ENCODE measurements around the gene FFAR3.
A peak's percentile ranks its signal among the peaks of the same experiment; 100 is the strongest.
"Not testable (repeated sequence)": the region's sequence is repeated elsewhere in the genome, so short reads cannot be mapped to it uniquely, and the experiment has no call there.

Gene FFAR3

DNA sequence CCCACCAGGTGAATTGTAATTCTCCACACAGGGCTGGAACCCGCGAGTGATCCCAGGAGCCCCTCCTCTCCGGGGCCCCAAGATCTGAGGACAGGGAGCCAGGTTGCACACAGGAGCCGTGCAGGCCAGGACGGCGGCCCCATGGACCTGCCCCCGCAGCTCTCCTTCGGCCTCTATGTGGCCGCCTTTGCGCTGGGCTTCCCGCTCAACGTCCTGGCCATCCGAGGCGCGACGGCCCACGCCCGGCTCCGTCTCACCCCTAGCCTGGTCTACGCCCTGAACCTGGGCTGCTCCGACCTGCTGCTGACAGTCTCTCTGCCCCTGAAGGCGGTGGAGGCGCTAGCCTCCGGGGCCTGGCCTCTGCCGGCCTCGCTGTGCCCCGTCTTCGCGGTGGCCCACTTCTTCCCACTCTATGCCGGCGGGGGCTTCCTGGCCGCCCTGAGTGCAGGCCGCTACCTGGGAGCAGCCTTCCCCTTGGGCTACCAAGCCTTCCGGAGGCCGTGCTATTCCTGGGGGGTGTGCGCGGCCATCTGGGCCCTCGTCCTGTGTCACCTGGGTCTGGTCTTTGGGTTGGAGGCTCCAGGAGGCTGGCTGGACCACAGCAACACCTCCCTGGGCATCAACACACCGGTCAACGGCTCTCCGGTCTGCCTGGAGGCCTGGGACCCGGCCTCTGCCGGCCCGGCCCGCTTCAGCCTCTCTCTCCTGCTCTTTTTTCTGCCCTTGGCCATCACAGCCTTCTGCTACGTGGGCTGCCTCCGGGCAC is 6.7 kb upstream of the FFAR3 start:
- no peak for DNase-seq (ENCODE audit: low spot score)

DNA sequence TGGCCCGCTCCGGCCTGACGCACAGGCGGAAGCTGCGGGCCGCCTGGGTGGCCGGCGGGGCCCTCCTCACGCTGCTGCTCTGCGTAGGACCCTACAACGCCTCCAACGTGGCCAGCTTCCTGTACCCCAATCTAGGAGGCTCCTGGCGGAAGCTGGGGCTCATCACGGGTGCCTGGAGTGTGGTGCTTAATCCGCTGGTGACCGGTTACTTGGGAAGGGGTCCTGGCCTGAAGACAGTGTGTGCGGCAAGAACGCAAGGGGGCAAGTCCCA is 6.1 kb upstream of the FFAR3 start:
- no peak for DNase-seq (ENCODE audit: low spot score)

DNA sequence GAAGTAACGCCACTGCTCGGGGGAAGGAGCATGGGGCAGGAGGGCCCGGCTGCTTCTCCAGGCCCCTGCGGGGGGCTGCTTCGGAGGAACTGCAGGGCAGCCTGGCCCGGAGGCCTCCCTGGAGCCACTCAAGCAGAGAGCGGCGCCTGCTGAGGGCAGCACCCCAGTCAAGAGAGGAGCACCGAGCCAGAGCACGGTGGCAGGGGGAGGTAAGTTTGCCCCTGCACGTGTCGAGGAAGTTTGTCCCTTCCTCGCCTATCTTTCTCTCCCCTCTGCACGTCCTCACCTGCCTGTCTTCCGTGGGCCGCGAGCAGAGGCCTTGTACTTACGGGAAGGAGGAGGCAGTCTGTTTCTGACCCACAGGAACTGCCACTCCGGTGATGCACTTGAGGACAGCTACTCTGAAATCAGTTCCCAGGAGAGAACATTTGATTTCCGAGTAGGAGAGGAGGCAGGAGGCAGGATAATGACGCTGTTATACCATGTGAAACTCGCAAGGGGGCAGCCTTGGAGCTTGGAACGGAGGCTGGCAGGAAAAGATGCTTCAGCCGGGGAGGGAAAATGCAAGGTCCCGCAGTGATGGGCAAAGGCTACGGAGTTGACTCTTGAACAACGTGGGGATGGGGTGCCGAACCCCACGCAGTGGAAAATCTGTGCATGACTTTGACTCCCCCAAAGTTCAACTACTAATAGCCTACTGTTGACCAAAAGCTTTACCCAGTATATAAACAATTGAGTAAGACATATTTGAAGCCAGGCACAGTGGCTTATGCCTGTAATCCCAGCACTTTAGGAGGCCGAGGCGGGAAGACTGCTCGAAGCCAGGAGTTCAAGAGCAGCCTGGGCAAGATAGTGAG is 5.6 kb upstream of the FFAR3 start:
- peak; percentile 66 for DNase-seq (ENCODE audit: low spot score)

- no peak for DNase-seq (ENCODE audit: low spot score)
These were observed 4.6 kb upstream of the FFAR3 start for GRCh38 chr19:35353635-35354034.

DNA sequence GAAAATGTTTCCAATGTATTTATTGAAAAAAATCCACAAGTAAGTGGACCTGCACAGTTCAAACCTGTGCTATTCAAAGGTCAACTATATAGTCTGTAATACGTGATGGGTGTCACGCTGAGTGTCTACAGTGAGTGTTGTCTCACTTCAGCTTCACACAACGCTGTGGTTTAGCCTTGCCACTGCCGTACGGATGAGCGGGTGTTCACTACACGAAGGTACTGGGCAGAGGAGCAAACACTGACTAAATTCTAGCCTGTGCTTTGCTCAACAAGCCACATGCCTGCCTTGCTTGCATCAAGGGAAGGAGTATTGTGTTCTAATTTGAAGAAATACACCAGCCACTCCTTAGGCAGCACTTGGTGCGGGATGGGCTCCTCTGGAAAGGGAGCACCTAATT is 3.4 kb upstream of the FFAR3 start:
- DNase-seq (ENCODE audit: low spot score) = no peak

GRCh38 chr19:35355791-35356460 is 2.3 kb upstream of the FFAR3 start:
- no peak for DNase-seq (ENCODE audit: low spot score)

DNA sequence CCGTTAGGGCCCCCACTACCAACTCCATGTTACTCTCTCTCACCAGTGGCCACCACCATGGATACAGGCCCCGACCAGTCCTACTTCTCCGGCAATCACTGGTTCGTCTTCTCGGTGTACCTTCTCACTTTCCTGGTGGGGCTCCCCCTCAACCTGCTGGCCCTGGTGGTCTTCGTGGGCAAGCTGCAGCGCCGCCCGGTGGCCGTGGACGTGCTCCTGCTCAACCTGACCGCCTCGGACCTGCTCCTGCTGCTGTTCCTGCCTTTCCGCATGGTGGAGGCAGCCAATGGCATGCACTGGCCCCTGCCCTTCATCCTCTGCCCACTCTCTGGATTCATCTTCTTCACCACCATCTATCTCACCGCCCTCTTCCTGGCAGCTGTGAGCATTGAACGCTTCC is 574 bp downstream of the FFAR3 start:
- DNase-seq (ENCODE audit: low spot score) = not testable (repeated sequence)

DNA sequence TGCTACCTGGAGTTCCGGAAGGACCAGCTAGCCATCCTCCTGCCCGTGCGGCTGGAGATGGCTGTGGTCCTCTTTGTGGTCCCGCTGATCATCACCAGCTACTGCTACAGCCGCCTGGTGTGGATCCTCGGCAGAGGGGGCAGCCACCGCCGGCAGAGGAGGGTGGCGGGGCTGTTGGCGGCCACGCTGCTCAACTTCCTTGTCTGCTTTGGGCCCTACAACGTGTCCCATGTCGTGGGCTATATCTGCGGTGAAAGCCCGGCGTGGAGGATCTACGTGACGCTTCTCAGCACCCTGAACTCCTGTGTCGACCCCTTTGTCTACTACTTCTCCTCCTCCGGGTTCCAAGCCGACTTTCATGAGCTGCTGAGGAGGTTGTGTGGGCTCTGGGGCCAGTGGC is 1.1 kb downstream of the FFAR3 start:
- not testable (repeated sequence) for DNase-seq (ENCODE audit: low spot score)

- DNase-seq (ENCODE audit: low spot score) = not testable (repeated sequence)
These were observed 1.8 kb downstream of the FFAR3 start for GRCh38 chr19:35360081-35360480.

DNA sequence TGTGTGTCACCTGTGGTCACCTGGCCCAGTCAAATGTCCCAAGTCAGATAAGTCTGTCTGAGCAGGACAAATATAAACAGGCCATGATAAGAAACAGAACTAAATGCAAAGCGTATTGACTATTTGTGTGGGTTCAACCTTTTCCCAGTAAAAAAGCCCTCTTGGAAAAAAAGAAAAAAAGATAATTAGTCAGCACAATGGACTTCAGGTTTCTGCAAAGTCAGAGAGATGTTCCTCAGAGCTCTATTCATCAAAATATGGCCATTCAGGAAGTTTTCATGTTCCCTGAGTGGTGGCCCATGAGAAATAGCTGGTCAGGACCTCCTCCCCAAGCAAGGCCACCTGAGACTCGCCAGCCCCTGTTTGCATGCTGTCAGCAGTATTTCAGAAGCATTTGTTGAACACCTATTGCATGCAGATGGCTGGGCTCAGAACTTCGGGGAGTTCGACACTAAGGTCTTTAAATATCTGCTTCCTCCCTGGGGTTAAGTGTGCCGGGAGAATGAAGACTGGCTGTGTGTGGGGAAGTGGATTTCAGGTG is 2.7 kb downstream of the FFAR3 start:
- no peak for DNase-seq (ENCODE audit: low spot score)

DNA sequence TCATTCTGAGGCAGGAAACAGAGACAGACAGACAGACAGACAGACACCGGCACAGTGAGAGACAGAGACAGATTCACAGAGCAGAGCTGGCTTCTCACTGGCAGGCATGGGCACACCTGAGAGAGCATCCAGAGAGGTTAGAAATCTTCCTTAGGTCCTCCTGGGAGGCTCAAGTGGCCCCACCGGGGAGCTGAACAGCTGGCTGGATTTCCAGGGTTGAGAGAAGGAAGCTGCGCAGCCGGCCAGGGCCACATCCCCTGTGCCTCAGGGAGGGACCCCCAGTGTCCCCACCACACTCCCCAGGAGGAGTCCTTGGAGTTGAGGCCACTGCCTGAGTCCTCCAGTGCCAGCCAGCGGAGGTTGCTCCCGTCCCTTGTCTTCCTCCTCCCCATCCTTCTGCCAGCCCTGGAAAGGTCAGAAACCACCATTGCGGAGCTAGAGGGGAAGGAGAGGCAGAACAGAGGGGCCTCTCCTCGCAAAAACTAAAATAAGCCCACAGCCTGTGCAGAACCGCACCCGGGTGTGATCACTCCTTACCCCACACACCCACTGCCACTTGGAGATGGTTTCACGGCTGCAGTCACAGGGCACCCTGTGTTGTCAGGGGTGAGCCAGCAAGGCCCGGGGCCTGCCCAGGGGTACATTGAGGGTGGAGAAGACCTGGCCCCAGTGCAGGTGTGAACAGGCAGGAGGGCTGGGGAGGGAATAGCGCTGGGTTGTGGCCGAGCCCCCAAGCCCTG is 4.2 kb downstream of the FFAR3 start:
- DNase-seq (ENCODE audit: low spot score) = no peak

DNA sequence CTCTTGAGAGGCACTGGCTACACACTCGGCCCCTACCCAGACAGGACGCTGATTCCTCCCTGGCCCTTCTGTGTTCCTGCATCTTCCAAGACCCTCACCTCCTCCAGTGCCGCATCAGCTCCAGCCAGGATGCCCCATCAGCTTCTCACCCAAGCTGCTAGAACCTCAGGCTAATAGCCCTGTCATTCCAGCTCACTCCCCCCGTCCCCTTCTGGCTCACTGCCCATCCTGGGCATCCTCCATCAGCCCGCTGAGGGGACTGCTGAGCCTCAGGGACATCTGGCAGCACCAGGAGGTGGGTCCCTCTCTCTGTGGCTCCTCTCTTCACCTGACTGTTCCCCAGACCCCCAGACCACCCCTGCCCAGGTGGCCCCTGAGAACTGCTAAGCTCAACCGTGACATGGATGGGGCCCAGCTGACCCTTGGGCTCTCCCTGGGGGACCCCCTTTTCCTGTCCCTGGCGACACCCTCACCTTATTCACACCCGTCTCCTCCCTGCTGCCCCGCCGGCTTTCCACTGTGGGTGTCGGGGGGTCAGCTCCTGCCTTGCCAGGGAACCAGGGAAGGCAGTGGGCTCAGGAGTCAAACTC is 4.8 kb downstream of the FFAR3 start:
- DNase-seq (ENCODE audit: low spot score) = no peak

DNA sequence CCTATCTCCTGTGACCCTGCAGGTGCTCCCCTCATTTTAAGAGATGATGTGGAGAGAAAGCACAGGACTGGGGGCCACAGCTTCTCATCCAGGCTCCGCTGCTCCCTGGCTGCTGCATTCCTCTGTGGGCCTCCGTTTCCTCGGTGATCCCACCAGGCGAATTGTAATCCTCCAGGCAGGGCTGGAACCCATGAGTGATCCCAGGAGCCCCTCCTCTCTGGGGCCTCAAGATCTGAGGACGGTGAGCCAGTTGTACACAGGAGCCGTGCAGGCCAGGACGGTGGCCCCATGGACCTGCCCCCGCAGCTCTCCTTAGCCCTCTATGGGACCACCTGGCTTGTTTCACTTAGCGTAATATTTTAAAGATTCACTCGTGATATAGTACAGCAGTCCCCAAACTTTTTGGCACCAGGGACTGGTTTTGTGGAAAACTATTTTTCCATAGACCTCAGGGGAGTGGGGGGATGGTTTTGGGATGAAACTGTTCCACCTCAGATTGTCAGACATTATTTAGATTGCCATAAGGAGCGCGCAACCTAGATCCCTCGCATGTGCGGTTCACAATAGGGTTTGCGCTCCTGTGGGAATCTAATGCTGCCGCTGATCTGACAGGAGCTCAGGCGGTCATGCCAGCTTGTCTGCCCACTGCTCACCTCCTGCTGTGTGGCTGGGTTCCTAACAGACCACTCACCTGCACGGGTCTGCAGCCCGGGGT is 5.6 kb downstream of the FFAR3 start:
- DNase-seq (ENCODE audit: low spot score) = no peak

DNA sequence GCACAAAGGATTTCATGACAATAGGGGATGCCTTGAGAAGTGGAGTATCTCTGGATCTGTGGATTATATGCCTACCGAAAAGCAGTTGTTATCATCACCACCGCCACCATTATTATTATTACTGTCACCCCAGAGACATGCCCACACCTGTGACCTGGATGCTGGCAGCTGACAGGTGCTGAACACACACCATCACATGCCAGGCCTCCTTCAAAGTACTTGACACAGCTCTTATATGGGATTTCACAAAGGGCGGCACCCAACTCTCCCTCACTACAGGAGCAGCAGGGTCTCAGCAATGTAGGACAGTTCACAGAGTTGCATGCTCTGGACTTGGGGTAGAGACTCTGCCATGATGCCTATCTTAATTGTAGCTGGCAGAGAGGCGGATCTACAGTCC is 7.0 kb downstream of the FFAR3 start:
- DNase-seq (ENCODE audit: low spot score) = no peak

- no peak for DNase-seq (ENCODE audit: low spot score)
These were observed 10.1 kb downstream of the FFAR3 start for GRCh38 chr19:35368378-35368777.

DNA sequence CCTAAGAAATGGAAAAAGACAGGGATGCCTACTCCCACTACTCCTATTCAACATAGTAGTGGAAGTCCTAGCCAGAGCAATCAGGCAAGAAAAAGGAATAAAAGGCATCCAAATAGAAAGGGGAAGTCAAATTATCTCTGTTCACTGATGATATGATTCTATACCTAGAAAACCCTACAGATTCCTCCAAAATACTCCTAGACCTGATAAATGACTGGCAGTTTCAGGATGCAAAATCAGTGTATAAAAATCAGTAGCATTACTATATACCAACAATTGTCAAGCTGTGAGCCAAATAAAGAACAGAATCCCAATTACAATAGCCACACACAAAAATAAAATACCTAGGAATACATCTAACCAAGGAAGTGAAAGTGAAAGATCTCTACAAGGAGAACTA is 11.3 kb downstream of the FFAR3 start:
- no peak for DNase-seq (ENCODE audit: low spot score)

DNA sequence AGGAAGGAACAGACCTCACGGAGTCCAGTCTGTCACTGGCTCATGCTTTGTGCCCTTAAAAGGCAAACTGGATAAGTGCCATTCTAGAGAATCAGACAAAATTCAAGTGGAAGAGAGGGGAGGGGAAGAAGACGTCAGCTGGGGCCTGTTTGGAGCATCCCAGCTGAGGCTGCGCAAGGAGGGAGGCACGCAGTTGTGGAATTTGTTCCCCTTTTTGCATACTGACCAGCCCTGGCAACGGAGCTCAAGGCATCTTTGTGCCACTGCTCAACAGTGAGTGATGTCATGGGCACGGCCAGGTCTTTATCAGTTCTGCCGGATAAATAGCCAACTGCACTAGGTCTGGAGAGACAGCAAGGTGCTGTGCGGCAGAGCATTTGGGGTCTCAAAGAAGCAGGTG is 12.5 kb downstream of the FFAR3 start, which contains the start of gene GPR42:
GPR42 (plus strand) TSS at position 347 of the 400 bp plus-strand sequence. CDS start 292 bp downstream, outside the sequence.
- no peak for DNase-seq (ENCODE audit: low spot score)

DNA sequence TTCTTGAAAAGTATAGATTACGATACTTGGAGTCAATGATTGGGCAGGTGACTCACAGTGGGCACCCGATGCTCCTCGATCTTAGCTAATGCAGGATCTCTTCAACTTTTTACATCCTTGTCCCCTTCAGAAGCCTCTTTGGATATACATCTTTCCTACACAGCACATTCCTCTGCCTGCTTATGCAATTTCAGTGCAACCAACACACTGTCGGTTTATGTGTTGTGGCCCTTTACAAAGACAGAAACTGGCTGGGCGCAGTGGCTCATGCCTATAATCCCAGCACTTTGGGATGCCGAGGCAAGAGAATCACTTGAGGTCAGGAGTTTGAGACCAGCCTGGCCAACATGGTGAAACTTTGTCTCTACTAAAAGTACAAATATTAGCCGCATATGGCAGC is 15.2 kb downstream of the FFAR3 start:
- DNase-seq (ENCODE audit: low spot score) = no peak

DNA sequence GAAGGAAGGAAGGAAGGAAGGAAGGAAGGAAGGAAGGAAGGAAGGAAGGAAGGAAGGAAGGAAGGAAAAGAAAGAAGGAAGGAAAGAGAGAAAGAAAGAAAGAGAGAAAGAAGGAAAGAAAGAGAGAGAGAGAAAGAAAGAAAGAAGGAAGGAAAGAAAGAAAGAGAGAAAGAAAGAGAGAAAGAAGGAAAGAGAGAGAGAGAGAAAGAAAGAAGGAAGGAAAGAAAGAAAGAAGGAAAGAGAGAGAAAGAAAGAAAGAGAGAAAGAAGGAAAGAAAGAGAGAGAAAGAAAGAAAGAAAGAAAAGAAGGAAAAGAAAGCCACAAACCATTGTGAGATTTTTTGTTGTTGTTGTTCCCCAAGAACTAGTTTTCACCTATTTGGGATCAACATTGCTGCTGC is 15.8 kb downstream of the FFAR3 start:
- not testable (repeated sequence) for DNase-seq (ENCODE audit: low spot score)

DNA sequence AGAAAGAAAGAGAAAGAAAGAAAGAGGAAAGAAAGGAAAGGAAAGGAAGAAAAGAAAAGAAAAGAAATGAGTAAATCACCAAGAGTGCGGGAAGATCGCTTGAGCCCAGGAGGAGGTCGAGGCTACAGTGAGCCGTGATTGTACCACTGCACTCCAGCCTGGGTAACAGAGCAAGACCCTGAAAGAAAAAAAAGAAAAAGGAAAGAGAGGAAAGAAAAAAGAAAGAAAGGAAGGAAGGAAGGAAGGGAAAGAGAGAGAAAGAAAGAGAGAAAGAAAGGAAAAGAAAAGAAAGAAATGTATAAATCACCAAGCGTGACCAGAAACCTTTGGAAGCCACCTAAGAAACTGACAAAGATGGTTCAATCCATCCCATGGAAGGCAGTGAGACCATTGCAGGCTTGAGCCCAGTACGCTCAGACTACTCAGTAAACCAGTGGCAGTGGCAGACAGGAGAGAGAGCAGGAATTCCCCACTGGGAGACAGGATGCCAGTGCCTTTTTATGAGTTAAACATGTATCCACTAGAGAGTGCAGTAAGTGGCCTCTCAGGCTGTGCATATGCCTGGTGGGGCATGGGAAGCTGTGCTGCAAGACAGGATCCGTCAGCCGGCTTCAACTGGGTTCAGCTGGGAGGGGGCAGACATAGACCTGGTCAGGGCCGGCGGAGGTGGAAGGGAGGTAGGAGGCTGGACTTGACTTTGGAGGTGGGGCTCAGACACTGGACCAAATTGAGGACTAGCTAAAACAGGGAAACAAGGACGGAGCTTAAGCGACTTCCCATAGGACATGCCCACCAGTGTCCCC is 17.4 kb downstream of the FFAR3 start:
- DNase-seq (ENCODE audit: low spot score) = no peak
